BLaER1 (cell line): ENCODE measurements around the gene POT1.

Experiments used
- H3K27ac ChIP-seq: shearing (Covaris generic); formaldehyde crosslinking; 2 replicates; pipeline ENCODE4 v1.8.1; 2022
- H3K27me3 ChIP-seq: shearing (Covaris generic); formaldehyde crosslinking; 2 replicates; pipeline ENCODE4 v1.8.1; 2022
- H3K36me3 ChIP-seq: shearing (Covaris generic); formaldehyde crosslinking; 2 replicates; pipeline ENCODE4 v1.8.1; 2022
- H3K4me1 ChIP-seq: shearing (Covaris generic); formaldehyde crosslinking; 2 replicates; pipeline ENCODE4 v1.8.1; 2022
- H3K4me2 ChIP-seq: shearing (Covaris generic); formaldehyde crosslinking; 2 replicates; pipeline ENCODE4 v1.8.1; 2022
- H3K4me3 ChIP-seq: shearing (Covaris generic); formaldehyde crosslinking; 2 replicates; pipeline ENCODE4 v1.8.1; 2022
- H3K9ac ChIP-seq: shearing (Covaris generic); formaldehyde crosslinking; 2 replicates; pipeline ENCODE4 v1.8.1; 2022
- H3K9me3 ChIP-seq: shearing (Covaris generic); formaldehyde crosslinking; 2 replicates; pipeline ENCODE4 v1.8.1; 2022
- H4K20me1 ChIP-seq: shearing (Covaris generic); formaldehyde crosslinking; 2 replicates; pipeline ENCODE4 v1.8.1; 2022
- Cebpa-rat ChIP-seq: shearing (Covaris generic); IDR thresholded peaks from 2 replicates; pipeline ENCODE4 v1.8.1; 2022

POT1 gene

DNA sequence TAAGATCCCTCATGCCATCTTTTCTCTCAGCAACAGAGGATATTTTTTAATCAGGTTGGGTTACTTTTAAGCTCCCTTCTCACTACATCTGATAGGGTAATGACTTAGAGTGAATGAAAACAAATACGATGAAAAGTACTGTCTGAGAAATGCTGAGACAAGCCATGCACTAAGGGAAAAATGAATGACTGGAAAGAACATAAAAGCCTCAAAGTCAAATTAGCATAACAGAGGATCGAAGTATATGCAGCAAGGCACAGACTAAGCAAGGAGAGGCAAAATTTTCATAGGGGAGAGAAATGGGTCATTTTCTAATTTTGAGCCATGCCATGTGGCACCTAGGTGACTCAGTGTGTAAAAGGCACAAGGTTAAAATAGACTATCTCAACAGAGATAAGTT, 8.5 kb upstream of the POT1 start:
- H3K36me3 ChIP-seq, result no peaks in the 10 kb centered on the region
- no peaks in the 10 kb centered on the region for H3K9me3 ChIP-seq
- H3K4me3 ChIP-seq, result no peak overlapping the region
- no peaks in the 10 kb centered on the region for H4K20me1 ChIP-seq
- H3K27ac ChIP-seq, result no peak overlapping the region
- no peak overlapping the region for H3K4me2 ChIP-seq
- no peaks in the 10 kb centered on the region for H3K27me3 ChIP-seq
- TF ChIP-seq Cebpa-rat, result no peak
- H3K4me1 ChIP-seq, result no peaks in the 10 kb centered on the region
- no peak overlapping the region for H3K9ac ChIP-seq

- Histone ChIP-seq H3K4me3 (no peak overlapping the region), H3K4me1 (no peaks in the 10 kb centered on the region), H3K27ac (no peak overlapping the region), H3K9me3 (no peaks in the 10 kb centered on the region), H3K27me3 (no peaks in the 10 kb centered on the region), H3K36me3 (no peaks in the 10 kb centered on the region), H4K20me1 (no peaks in the 10 kb centered on the region), H3K9ac (no peak overlapping the region), H3K4me2 (no peak overlapping the region)
- no peak for TF ChIP-seq Cebpa-rat
These were observed 7.5 kb upstream of the POT1 start for GRCh38 chr7:124937076-124937475.

DNA sequence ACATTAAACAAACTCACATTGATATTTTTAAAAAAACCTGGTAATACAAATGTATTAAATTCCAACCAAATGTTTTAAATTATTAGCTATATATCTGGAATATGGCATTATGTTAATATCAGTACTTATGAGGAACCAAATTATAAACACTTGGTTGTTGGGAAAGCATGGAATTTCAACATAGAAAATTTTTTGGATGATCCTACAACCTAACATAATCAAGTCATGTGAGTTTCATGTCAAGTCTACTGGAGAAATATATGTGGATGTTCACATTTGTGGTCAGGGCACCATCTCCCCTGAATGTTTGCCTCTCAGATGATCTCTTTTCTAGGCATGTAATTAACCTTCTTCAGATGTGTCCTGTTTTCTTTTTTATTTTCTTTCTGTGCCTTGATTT, 5.2 kb upstream of the POT1 start:
- Histone ChIP-seq H3K4me1 (no peaks in the 10 kb centered on the region), H3K4me2 (no peak overlapping the region)

GRCh38 chr7:124930655-124931597, 1.3 kb upstream of the POT1 start:
- Histone ChIP-seq H3K9me3 (no peaks in the 10 kb centered on the region), H4K20me1 (no peaks in the 10 kb centered on the region), H3K4me2 (no peak overlapping the region), H3K36me3 (0 out of 2 replicates have a peak, but pooled peaks cover 6% of the 10 kb centered on the region), H3K27ac (no peak overlapping the region), H3K4me1 (peaks cover 21% of the 10 kb centered on the region), H3K4me3 (no peak overlapping the region), H3K9ac (no peak overlapping the region), H3K27me3 (no peaks in the 10 kb centered on the region)
- TF ChIP-seq Cebpa-rat, result no peak

More for the DNA sequence above, 5.2 kb upstream of the POT1 start:
- Histone ChIP-seq H3K27me3 (no peaks in the 10 kb centered on the region), H3K9ac (no peak overlapping the region), H3K36me3 (no peaks in the 10 kb centered on the region), H3K9me3 (no peaks in the 10 kb centered on the region), H3K27ac (no peak overlapping the region), H4K20me1 (no peaks in the 10 kb centered on the region), H3K4me3 (no peak overlapping the region)
- no peak for TF ChIP-seq Cebpa-rat

GRCh38 chr7:124930173-124930623, 573 bp upstream of the POT1 start:
- Histone ChIP-seq H3K27ac (peak overlapping the region; percentile 77; the same call in 1 of the 2 replicates), H3K36me3 (0 out of 2 replicates have a peak, but pooled peaks cover 6% of the 10 kb centered on the region), H3K27me3 (no peaks in the 10 kb centered on the region), H3K9ac (no peak overlapping the region), H3K4me3 (peak overlapping the region; percentile 79), H3K4me1 (peaks cover 21% of the 10 kb centered on the region), H4K20me1 (no peaks in the 10 kb centered on the region; the same call in 1 of the 2 replicates), H3K9me3 (no peaks in the 10 kb centered on the region), H3K4me2 (peak overlapping the region; percentile 81)
- no peak for TF ChIP-seq Cebpa-rat

DNA sequence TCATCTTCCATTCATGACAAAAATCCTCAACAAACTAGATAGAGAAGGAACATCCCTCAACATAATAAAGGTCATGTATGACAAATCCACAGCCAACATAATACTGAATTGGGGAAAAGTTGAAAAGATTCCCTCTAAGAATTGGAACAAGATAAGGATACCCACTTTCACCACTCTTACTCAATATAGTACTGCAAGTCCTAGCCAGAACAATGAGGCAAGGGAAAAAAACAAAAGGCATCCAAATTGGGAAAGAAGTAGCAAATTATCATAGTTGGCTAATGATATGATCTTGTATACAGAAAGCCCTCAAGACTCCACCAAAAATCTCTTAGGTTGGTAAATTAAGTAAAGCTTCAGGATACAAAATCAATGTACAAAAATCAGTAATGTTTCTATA, 4.7 kb downstream of the POT1 start:
- H3K27ac ChIP-seq, result no peak overlapping the region
- no peak overlapping the region for H3K4me2 ChIP-seq
- peaks cover 21% of the 10 kb centered on the region for H3K4me1 ChIP-seq
- no peak overlapping the region for H3K4me3 ChIP-seq
- TF ChIP-seq Cebpa-rat, result no peak
- H3K9ac ChIP-seq, result no peak overlapping the region
- H4K20me1 ChIP-seq, result peaks cover 15% of the 10 kb centered on the region
- peaks cover 6% of the 10 kb centered on the region; the same call in 1 of the 2 replicates for H3K36me3 ChIP-seq
- H3K9me3 ChIP-seq, result no peaks in the 10 kb centered on the region
- H3K27me3 ChIP-seq, result no peaks in the 10 kb centered on the region

- Histone ChIP-seq H3K36me3 (peaks cover 21% of the 10 kb centered on the region; the same call in 1 of the 2 replicates), H3K4me2 (no peak overlapping the region), H4K20me1 (peaks cover 40% of the 10 kb centered on the region), H3K9me3 (no peaks in the 10 kb centered on the region), H3K27me3 (no peaks in the 10 kb centered on the region), H3K4me3 (no peak overlapping the region), H3K4me1 (0 out of 2 replicates have a peak, but pooled peaks cover 2% of the 10 kb centered on the region), H3K9ac (no peak overlapping the region), H3K27ac (no peak overlapping the region)
- no peak for TF ChIP-seq Cebpa-rat
These were observed 7.4 kb downstream of the POT1 start for GRCh38 chr7:124922200-124922599.

GRCh38 chr7:124919841-124920240, 9.8 kb downstream of the POT1 start:
- H3K9me3 ChIP-seq, result no peaks in the 10 kb centered on the region
- no peak overlapping the region for H3K27ac ChIP-seq
- no peak overlapping the region for H3K4me3 ChIP-seq
- H4K20me1 ChIP-seq, result peaks cover 50% of the 10 kb centered on the region
- no peak for TF ChIP-seq Cebpa-rat
- peaks cover 19% of the 10 kb centered on the region; the same call in 1 of the 2 replicates for H3K36me3 ChIP-seq
- H3K4me1 ChIP-seq, result no peaks in the 10 kb centered on the region
- no peak overlapping the region for H3K9ac ChIP-seq
- H3K4me2 ChIP-seq, result no peak overlapping the region
- no peaks in the 10 kb centered on the region for H3K27me3 ChIP-seq

DNA sequence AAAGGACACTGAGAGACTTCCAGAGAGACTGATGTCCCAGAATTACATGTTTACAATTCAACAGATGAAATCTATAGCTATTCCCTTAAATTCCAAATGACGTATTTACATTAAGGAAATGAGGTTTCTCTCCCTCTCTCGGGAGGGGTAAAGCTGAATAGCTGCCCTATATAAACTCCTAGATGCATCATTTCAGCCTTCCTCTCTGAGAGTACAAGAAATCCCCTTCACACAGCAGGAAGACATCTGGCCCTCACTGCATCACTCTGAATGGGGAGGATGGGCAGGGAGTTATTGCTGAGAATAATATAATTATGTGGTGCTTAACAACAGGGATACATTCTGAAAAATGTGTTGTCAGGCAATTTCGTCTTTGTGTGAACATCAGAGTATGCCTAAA, 11.0 kb downstream of the POT1 start:
- H3K9ac ChIP-seq, result no peak overlapping the region
- no peak overlapping the region for H3K4me2 ChIP-seq
- peaks cover 50% of the 10 kb centered on the region for H4K20me1 ChIP-seq
- H3K36me3 ChIP-seq, result peaks cover 26% of the 10 kb centered on the region; the same call in 1 of the 2 replicates
- no peak overlapping the region for H3K4me3 ChIP-seq
- no peak for TF ChIP-seq Cebpa-rat
- no peaks in the 10 kb centered on the region for H3K27me3 ChIP-seq
- H3K4me1 ChIP-seq, result no peaks in the 10 kb centered on the region
- no peak overlapping the region for H3K27ac ChIP-seq
- H3K9me3 ChIP-seq, result no peaks in the 10 kb centered on the region

DNA sequence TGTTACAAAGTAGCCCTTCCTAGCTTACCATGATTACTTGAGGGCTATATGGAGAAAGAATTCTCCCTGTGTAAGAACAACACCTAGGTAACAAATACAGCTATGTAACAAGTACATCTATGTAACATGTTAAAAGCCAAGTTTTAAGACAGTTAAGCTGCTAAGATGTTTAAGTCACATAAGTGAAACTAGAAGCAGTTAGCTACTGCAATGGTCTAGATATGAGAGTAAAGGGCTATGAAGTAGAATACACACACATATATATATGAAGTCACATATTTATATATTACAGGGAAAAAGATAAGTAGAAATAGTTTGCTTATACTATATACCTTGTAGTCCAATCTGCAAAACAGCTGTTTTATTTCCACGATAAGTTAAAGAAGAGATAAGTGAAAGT, 14.4 kb downstream of the POT1 start:
- no peak for TF ChIP-seq Cebpa-rat
- Histone ChIP-seq H3K4me2 (no peak overlapping the region), H3K27me3 (no peaks in the 10 kb centered on the region), H3K27ac (no peak overlapping the region), H3K4me1 (no peaks in the 10 kb centered on the region), H3K9ac (no peak overlapping the region), H3K36me3 (peaks cover 33% of the 10 kb centered on the region; the same call in 1 of the 2 replicates), H3K4me3 (no peak overlapping the region), H4K20me1 (peaks cover 38% of the 10 kb centered on the region), H3K9me3 (no peaks in the 10 kb centered on the region)
